ENCODE data around the gene TSPAN9. TPM values are rescaled to one million over a fixed set of nuclear protein-coding genes. Genes with fewer than 3 reads are reported as not detected.

TSPAN9 gene
- total RNA-seq, 6 donors from 2014 or later, result 25.2 to 62.9 (median 44.2) TPM

- no peak for DNase-seq
Observed at GRCh38 chr12:3215410-3215975, 138.3 kb downstream of the TSPAN9 start.

GRCh38 chr12:3216097-3216496 lies 138.9 kb downstream of the TSPAN9 start:
- no peak for TF ChIP-seq POLR2AphosphoS5 (IDR thresholded peaks at IDR 0.05)
- TF ChIP-seq POLR2A (IDR thresholded peaks at IDR 0.05), result no peak
- TF ChIP-seq CTCF (IDR thresholded peaks at IDR 0.05), result no peak
- no peak for TF ChIP-seq EP300 (IDR thresholded peaks at IDR 0.05)
- Histone ChIP-seq H3K27me3 (no peaks in the 10 kb centered on the region), H3K27ac (peak overlapping the region; percentile 67 to 89 (median 78)), H3K4me3 (no peak overlapping the region), H3K4me1 (peaks cover 32 to 46% (median 39%) of the 10 kb centered on the region in 4 donors), H3K36me3 (peaks cover 0 to 10% (median 2%) of the 10 kb centered on the region in 4 donors), H3K9me3 (no peaks in the 10 kb centered on the region)
- WGBS, 2 donors, result 94 to 95% methylated on average over 4 to 5 of the region's 5 CpGs
- ATAC-seq (ENCODE audit: low FRiP score in 2 of 2) (no peak), DNase-seq (no peak)

More at GRCh38 chr12:3215410-3215975, 138.3 kb downstream of the TSPAN9 start:
- TF ChIP-seq POLR2AphosphoS5 (IDR thresholded peaks at IDR 0.05) (no peak), CTCF (IDR thresholded peaks at IDR 0.05) (no peak), POLR2A (IDR thresholded peaks at IDR 0.05) (no peak), EP300 (IDR thresholded peaks at IDR 0.05) (no peak)
- Histone ChIP-seq H3K27ac (peak overlapping the region in 2 of 4 donors; percentile 32 to 89), H3K27me3 (no peaks in the 10 kb centered on the region), H3K36me3 (peaks cover 0 to 10% (median 2%) of the 10 kb centered on the region in 4 donors), H3K9me3 (no peaks in the 10 kb centered on the region), H3K4me1 (peaks cover 29 to 40% (median 34%) of the 10 kb centered on the region in 4 donors), H3K4me3 (no peak overlapping the region)
- ATAC-seq (ENCODE audit: low FRiP score in 2 of 2), result no peak
- WGBS, 2 donors, result 80 to 91% methylated on average over 10 to 13 of the region's 13 CpGs

- TF ChIP-seq POLR2AphosphoS5 (IDR thresholded peaks at IDR 0.05) (peak; percentile 40 to 62), EP300 (IDR thresholded peaks at IDR 0.05) (peak in 2 of 4 donors; percentile 7 to 48), POLR2A (IDR thresholded peaks at IDR 0.05) (no peak)
- Histone ChIP-seq H3K4me3 (no peak overlapping the region), H3K4me1 (peaks cover 32 to 52% (median 39%) of the 10 kb centered on the region in 4 donors), H3K27ac (peak overlapping the region; percentile 67 to 89 (median 78)), H3K27me3 (no peaks in the 10 kb centered on the region), H3K9me3 (no peaks in the 10 kb centered on the region), H3K36me3 (peaks cover 0 to 10% (median 2%) of the 10 kb centered on the region in 4 donors)
- ATAC-seq (ENCODE audit: low FRiP score in 2 of 2) (no peak), DNase-seq (no peak)
- 78 to 79% methylated on average over 11 of the region's 12 CpGs for WGBS, 2 donors
Observed at GRCh38 chr12:3216726-3217682, 139.8 kb downstream of the TSPAN9 start.

- WGBS, 2 donors, result 70 to 85% methylated on average over 3 to 4 of the region's 4 CpGs
- DNase-seq, result no peak
- Histone ChIP-seq H3K4me1 (peaks cover 32 to 52% (median 39%) of the 10 kb centered on the region in 4 donors), H3K36me3 (peaks cover 0 to 10% (median 2%) of the 10 kb centered on the region in 4 donors), H3K27me3 (no peaks in the 10 kb centered on the region), H3K9me3 (no peaks in the 10 kb centered on the region), H3K4me3 (no peak overlapping the region), H3K27ac (peak overlapping the region; percentile 67 to 89 (median 78))
- TF ChIP-seq POLR2AphosphoS5 (IDR thresholded peaks at IDR 0.05) (no peak), EP300 (IDR thresholded peaks at IDR 0.05) (no peak), CTCF (IDR thresholded peaks at IDR 0.05) (no peak), POLR2A (IDR thresholded peaks at IDR 0.05) (no peak)
- ATAC-seq (ENCODE audit: low FRiP score in 2 of 2), result no peak
Observed at GRCh38 chr12:3217683-3218079, 140.5 kb downstream of the TSPAN9 start.
